Natural killer cell (primary cell): ENCODE data around the gene SPATA32. TPM values are rescaled to one million over a fixed set of nuclear protein-coding genes. Genes with fewer than 3 reads are reported as not detected.
A peak's percentile ranks its signal among the peaks of the same experiment; 100 is the strongest.

ENCODE experiments used
- ATAC-seq, 3 donors: fragments of 150-1000 bp in 2 of 3; fragments of 200-7000 bp in 1 of 3; cut with Tn5 transposase; 1 replicate in 1 of 3; 2 replicates in 2 of 3; pipeline ENCODE4 v1.10.0; 2021; ENCODE audit warnings: mild to moderate bottlenecking in 2 of 3, moderate library complexity in 2 of 3
- DNase-seq, 2 donors: peaks; one replicate each; pipeline versions ENCODE4 v3.0.0 to v3.0.0-alpha.2; 2013 to 2021; ENCODE audit warnings: mixed read lengths in 1 of 2
- H3K27ac ChIP-seq: one replicate; pipeline ENCODE4 v1.5.1; 2013; ENCODE audit warnings: mild to moderate bottlenecking, low read length
- H3K27me3 ChIP-seq: one replicate; pipeline ENCODE4 v1.6.1; 2013; ENCODE audit warnings: low read length; ENCODE audit not compliant: control insufficient read depth, insufficient read depth
- H3K36me3 ChIP-seq: one replicate; pipeline ENCODE4 v1.6.1; 2013; ENCODE audit warnings: low read length; ENCODE audit not compliant: control insufficient read depth, insufficient read depth
- H3K4me1 ChIP-seq: one replicate; pipeline ENCODE4 v1.6.1; 2013; ENCODE audit warnings: low read length; ENCODE audit not compliant: control insufficient read depth, insufficient read depth
- H3K4me3 ChIP-seq: one replicate; pipeline ENCODE4 v1.5.1; 2013; ENCODE audit warnings: low read length
- H3K9me3 ChIP-seq: one replicate; pipeline ENCODE4 v1.6.1; 2013; ENCODE audit warnings: low read length; ENCODE audit not compliant: control insufficient read depth, insufficient read depth
- H3K27ac Mint-ChIP-seq, 2 donors: one replicate each; pipeline ENCODE4 v1.8.0; 2022; ENCODE audit warnings: mild to moderate bottlenecking in 2 of 2, mixed read lengths in 2 of 2, moderate library complexity in 1 of 2
- H3K27me3 Mint-ChIP-seq, 2 donors: one replicate each; pipeline ENCODE4 v1.8.0; 2022; ENCODE audit warnings: low read depth in 2 of 2, mixed read lengths in 2 of 2
- H3K36me3 Mint-ChIP-seq: one replicate; pipeline ENCODE4 v1.8.0; 2022; ENCODE audit warnings: mixed read lengths
- H3K4me1 Mint-ChIP-seq, 2 donors: one replicate each; pipeline ENCODE4 v1.8.0; 2022; ENCODE audit warnings: mixed read lengths in 2 of 2
- H3K4me3 Mint-ChIP-seq: one replicate; pipeline ENCODE4 v1.8.0; 2022; ENCODE audit warnings: mild to moderate bottlenecking, moderate library complexity, mixed read lengths
- H3K9me3 Mint-ChIP-seq, 2 donors: one replicate each; pipeline ENCODE4 v1.8.0; 2022; ENCODE audit warnings: mixed read lengths in 2 of 2
- WGBS: methylation state at CpG from one replicate; pipeline ENCODE4 v1.1.7; 2013; ENCODE audit warnings: missing lambda C conversion rate; ENCODE audit not compliant: insufficient coverage; 5-methylcytosine and 5-hydroxymethylcytosine counted together
- intact Hi-C: fragments of 100-400 bp; cut with micrococcal nuclease; formaldehyde crosslinking; loops from one replicate; pipeline ENCODE4 v1.14.2; 2022
- total RNA-seq, 4 donors: library from RNA; stranded (reverse); fragments of 120-200 nt in 1 of 4; gene quantifications; one replicate each; pipeline versions ENCODE4 v1.2.3 to v1.2.4, GENCODE V29; 2013 to 2022
- TF ChIP-seq, protein P1 (sequence below): fragments of 200-600 bp; IDR thresholded peaks from one replicate; pipeline ENCODE4 v1.8.0; 2022; ENCODE audit warnings: antibody characterized with exemption

Gene SPATA32
- total RNA-seq, 3 donors from 2014 or later (not counting 1 experiment from before 2014, with no cell fraction given): 0.43 TPM; not detected in 2

DNA sequence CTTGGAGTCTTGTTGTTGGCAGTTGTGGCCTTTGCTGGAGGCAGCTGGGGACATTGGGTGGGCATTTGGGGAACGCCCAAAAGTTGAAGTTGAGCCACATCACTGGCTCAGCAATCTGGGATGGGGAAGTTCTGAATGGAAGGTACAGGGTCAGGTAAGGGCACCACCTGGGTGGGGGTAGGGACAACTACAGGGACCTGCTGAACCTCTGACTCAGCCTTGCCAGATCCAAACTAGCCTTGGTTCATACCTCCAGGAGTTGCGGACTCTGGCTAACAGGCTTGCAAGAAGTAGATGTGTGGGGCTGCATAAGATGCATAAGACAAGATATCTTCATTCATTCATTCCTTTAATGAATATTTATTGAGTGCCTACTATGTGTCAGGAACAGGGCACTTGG is 24.2 kb downstream of the SPATA32 start:
- 98% methylated on average over 2 of the region's 2 CpGs for WGBS
- Histone ChIP-seq H3K27ac (no peak overlapping the region), H3K9me3 (no peaks in the 10 kb centered on the region), H3K27me3 (no peaks in the 10 kb centered on the region), H3K36me3 (peaks cover 88% of the 10 kb centered on the region), H3K4me1 (peaks cover 30% of the 10 kb centered on the region), H3K4me3 (no peak overlapping the region)
- ATAC-seq (no peak), DNase-seq (no peak)
- Mint-ChIP-seq H3K27me3 (no peaks in the 10 kb centered on the region), H3K27ac (peak overlapping the region; percentile 33 to 85), H3K36me3 (peaks cover 10% of the 10 kb centered on the region), H3K4me3 (peak overlapping the region; percentile 5), H3K4me1 (peaks cover 42 to 63% of the 10 kb centered on the region in 2 donors), H3K9me3 (no peaks in the 10 kb centered on the region)
- intact Hi-C loops: no loop called here
- TF ChIP-seq, protein P1, sequence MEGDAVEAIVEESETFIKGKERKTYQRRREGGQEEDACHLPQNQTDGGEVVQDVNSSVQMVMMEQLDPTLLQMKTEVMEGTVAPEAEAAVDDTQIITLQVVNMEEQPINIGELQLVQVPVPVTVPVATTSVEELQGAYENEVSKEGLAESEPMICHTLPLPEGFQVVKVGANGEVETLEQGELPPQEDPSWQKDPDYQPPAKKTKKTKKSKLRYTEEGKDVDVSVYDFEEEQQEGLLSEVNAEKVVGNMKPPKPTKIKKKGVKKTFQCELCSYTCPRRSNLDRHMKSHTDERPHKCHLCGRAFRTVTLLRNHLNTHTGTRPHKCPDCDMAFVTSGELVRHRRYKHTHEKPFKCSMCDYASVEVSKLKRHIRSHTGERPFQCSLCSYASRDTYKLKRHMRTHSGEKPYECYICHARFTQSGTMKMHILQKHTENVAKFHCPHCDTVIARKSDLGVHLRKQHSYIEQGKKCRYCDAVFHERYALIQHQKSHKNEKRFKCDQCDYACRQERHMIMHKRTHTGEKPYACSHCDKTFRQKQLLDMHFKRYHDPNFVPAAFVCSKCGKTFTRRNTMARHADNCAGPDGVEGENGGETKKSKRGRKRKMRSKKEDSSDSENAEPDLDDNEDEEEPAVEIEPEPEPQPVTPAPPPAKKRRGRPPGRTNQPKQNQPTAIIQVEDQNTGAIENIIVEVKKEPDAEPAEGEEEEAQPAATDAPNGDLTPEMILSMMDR: no peak

DNA sequence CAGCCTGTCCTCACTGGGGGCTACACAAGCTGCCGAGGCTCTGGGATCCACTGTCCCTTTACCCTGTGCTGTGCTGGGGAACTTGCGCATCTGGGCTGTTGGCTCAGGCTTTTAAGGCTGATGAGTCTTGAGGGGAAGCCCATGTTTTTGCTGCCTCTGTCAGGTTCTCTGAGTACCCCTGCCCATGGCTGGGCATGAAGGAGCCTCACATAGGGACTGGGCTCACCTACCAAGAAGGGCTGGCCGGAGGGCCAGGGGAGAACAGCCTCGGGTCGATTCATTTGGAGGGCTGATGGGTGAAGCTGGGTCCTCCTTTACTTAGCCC is 25.6 kb downstream of the SPATA32 start:
- TF ChIP-seq, protein P1: no peak
- H3K4me1 Mint-ChIP-seq: peaks cover 53 to 71% of the 10 kb centered on the region in 2 donors
- peaks cover 10% of the 10 kb centered on the region for H3K36me3 Mint-ChIP-seq
- DNase-seq: peak in 1 of 2 donors; percentile 10
- H3K4me1 ChIP-seq: peaks cover 41% of the 10 kb centered on the region
- peak overlapping the region; percentile 13 for H3K27ac ChIP-seq
- H3K27me3 ChIP-seq: no peaks in the 10 kb centered on the region
- H3K4me3 ChIP-seq: no peak overlapping the region
- WGBS: 95% methylated on average over 5 of the region's 5 CpGs
- H3K9me3 Mint-ChIP-seq: no peaks in the 10 kb centered on the region
- intact Hi-C loops: no loop called here
- no peak overlapping the region for H3K4me3 Mint-ChIP-seq
- H3K27me3 Mint-ChIP-seq: no peaks in the 10 kb centered on the region
- no peaks in the 10 kb centered on the region for H3K9me3 ChIP-seq
- peak overlapping the region; percentile 86 to 99 for H3K27ac Mint-ChIP-seq
- H3K36me3 ChIP-seq: peaks cover 83% of the 10 kb centered on the region
- no peak for ATAC-seq

DNA sequence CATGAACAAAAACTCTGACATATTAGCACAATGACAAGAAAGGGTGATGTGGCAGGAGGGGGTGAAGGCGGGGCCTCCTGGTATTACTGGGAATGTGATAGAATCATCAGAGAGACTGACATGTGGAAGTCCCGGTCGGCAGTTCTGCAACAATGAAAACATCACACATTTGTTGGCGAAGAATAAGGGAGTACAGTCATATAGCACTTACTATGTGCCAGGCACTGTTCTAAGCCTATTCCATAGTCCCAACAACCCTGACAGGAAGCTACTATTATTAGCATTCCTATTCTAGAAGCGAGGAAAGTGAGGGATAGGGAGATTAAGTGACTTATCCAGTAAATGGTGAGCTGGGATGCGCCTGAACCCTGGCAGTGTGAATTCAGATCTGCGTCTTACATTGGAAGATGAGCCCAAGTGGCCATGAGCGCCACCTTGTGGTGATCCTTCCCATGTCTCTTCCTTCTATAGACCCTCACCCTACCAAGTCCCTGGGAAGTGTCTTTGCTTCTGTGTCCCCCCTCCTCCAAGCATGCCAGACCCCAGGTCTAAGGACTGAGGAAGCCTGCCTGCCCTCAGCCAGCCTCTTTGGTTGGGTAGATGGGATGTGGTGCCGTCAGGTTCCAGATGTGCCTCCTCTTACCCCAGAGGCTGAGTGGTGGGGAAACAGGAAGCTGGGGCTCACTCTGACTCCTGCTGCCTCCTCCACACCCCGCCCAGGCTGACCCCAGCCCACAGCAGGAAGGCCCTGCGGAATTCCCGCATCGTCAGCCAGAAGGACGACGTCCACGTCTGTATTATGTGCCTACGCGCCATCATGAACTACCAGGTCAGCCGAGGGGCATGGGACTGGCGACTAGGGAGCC is 26.2 kb downstream of the SPATA32 start:
- Mint-ChIP-seq H3K27ac (peak overlapping the region; percentile 86 to 99), H3K36me3 (peaks cover 10% of the 10 kb centered on the region), H3K9me3 (no peaks in the 10 kb centered on the region), H3K4me3 (no peak overlapping the region), H3K4me1 (peaks cover 53 to 73% of the 10 kb centered on the region in 2 donors), H3K27me3 (no peaks in the 10 kb centered on the region)
- no peaks in the 10 kb centered on the region for H3K27me3 ChIP-seq
- TF ChIP-seq, protein P1: peak; percentile 80
- H3K4me1 ChIP-seq: peaks cover 47% of the 10 kb centered on the region
- H3K9me3 ChIP-seq: no peaks in the 10 kb centered on the region
- H3K27ac ChIP-seq: peak overlapping the region; percentile 13
- ATAC-seq (peak; percentile 64 to 69 (median 66)), DNase-seq (peak; percentile 74 to 93)
- peaks cover 79% of the 10 kb centered on the region for H3K36me3 ChIP-seq
- H3K4me3 ChIP-seq: no peak overlapping the region
- intact Hi-C loops: loop anchor here (1.0 kb wide), 1 partner anchor 16 kb away; no protein-coding TSS in a partner anchor
- 67% methylated on average over 19 of the region's 20 CpGs for WGBS
